Fibroblast of skin of left biceps (primary cell): ENCODE data around the gene WFS1.

Experiments
- DNase-seq, 2 experiments: peaks; one replicate each; pipeline ENCODE4 v3.0.0-alpha.2; 2013; ENCODE audit warnings: low read depth in 2 of 2

Gene WFS1

GRCh38 chr4:6279582-6280289 lies 10.1 kb downstream of the WFS1 start:
- no peak for DNase-seq

GRCh38 chr4:6280365-6280996 lies 10.8 kb downstream of the WFS1 start:
- DNase-seq: no peak

GRCh38 chr4:6281436-6282313 lies 12.0 kb downstream of the WFS1 start:
- DNase-seq: no peak

- no peak for DNase-seq
These were observed 12.7 kb downstream of the WFS1 start for GRCh38 chr4:6282314-6282771.

GRCh38 chr4:6283282-6283681 lies 13.6 kb downstream of the WFS1 start:
- DNase-seq: no peak

- no peak for DNase-seq
These were observed 17.6 kb downstream of the WFS1 start for GRCh38 chr4:6287017-6287788.

GRCh38 chr4:6288342-6288741 lies 18.7 kb downstream of the WFS1 start:
- DNase-seq: no peak

GRCh38 chr4:6288871-6289270 lies 19.2 kb downstream of the WFS1 start:
- no peak for DNase-seq

GRCh38 chr4:6290256-6290655 lies 20.6 kb downstream of the WFS1 start:
- no peak for DNase-seq

GRCh38 chr4:6290769-6291547 lies 21.3 kb downstream of the WFS1 start:
- DNase-seq: no peak

GRCh38 chr4:6291784-6292297 lies 22.2 kb downstream of the WFS1 start:
- DNase-seq: no peak

GRCh38 chr4:6292376-6293096 lies 22.9 kb downstream of the WFS1 start:
- no peak for DNase-seq

- DNase-seq: no peak
These were observed 23.4 kb downstream of the WFS1 start for GRCh38 chr4:6293097-6293445.

GRCh38 chr4:6293661-6294060 lies 24.0 kb downstream of the WFS1 start:
- no peak for DNase-seq

GRCh38 chr4:6294705-6295421 lies 25.2 kb downstream of the WFS1 start:
- no peak for DNase-seq

- DNase-seq: no peak
These were observed 25.8 kb downstream of the WFS1 start for GRCh38 chr4:6295495-6295894.

- no peak for DNase-seq
These were observed 26.4 kb downstream of the WFS1 start for GRCh38 chr4:6296026-6296425.

- DNase-seq: no peak
These were observed 27.7 kb downstream of the WFS1 start for GRCh38 chr4:6297266-6297815.

- no peak for DNase-seq
These were observed 28.4 kb downstream of the WFS1 start for GRCh38 chr4:6298035-6298434.
